C4-2B (cell line): ENCODE results near the gene SFMBT1.

Source experiments
- CTCF ChIP-seq: fragments of 450-650 bp; conservative IDR thresholded peaks from 2 replicates; pipeline ENCODE4 v1.5.1; 2017; ENCODE audit warnings: mild to moderate bottlenecking
- ZFX ChIP-seq: fragments of 450-650 bp; IDR thresholded peaks from 2 replicates; pipeline ENCODE4 v1.6.1; 2017

DNA sequence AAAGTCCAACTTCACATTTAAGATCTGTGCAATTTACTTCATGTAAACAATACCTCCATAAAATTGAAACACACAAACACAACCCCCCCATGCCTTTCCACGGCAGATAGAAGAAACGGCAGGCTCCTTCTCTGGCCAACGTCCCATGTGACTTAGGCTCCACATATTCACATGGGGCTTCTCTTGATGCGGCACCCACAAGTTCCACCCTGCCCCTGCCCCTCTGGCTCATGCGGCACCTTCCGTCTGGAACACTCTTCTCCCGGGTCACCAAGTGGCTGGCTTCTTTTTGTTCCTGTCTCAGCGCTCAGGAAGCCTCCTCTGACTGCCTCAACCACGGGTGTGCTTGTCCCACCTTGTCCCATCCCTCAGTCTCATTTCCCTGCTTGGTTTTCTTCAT, 174.1 kb downstream of the SFMBT1 start:
- no peak for TF ChIP-seq CTCF
- no peak for TF ChIP-seq ZFX
